Stimulated activated memory B cell treated with anti-CD40 and anti-IgM and Interleukin-4, amounts not matched to agents 10 μg/mL and 1 μg/mL and 100 μg/mL, for 72 hours (primary cell): ENCODE measurements around the gene DOCK9.

Source experiments
- ATAC-seq: fragments of 150-1000 bp; cut with Tn5 transposase; 2 replicates; pipeline ENCODE4 v1.10.0; 2021
- H3K27ac Mint-ChIP-seq: one replicate; pipeline ENCODE4 v1.8.0; 2022; ENCODE audit warnings: mild to moderate bottlenecking, mixed read lengths
- H3K27me3 Mint-ChIP-seq: one replicate; pipeline ENCODE4 v1.8.0; 2022; ENCODE audit warnings: mixed read lengths
- H3K36me3 Mint-ChIP-seq: one replicate; pipeline ENCODE4 v1.8.0; 2022; ENCODE audit warnings: mixed read lengths
- H3K4me1 Mint-ChIP-seq: one replicate; pipeline ENCODE4 v1.8.0; 2022; ENCODE audit warnings: mixed read lengths
- H3K4me3 Mint-ChIP-seq: one replicate; pipeline ENCODE4 v1.8.0; 2022; ENCODE audit warnings: mild to moderate bottlenecking, moderate library complexity, mixed read lengths
- H3K9me3 Mint-ChIP-seq: one replicate; pipeline ENCODE4 v1.8.0; 2022; ENCODE audit warnings: mixed read lengths

The DOCK9 gene

GRCh38 chr13:98888222-98888889 lies 89.5 kb downstream of the DOCK9 start:
- Mint-ChIP-seq H3K4me1 (peaks cover 8% of the 10 kb centered on the region), H3K27me3 (no peaks in the 10 kb centered on the region), H3K4me3 (no peak overlapping the region)

GRCh38 chr13:98886587-98887230 lies 91.2 kb downstream of the DOCK9 start:
- H3K4me1 Mint-ChIP-seq = no peaks in the 10 kb centered on the region
- no peak overlapping the region for H3K4me3 Mint-ChIP-seq
- H3K27me3 Mint-ChIP-seq = no peaks in the 10 kb centered on the region
- no peak overlapping the region for H3K27ac Mint-ChIP-seq
- H3K36me3 Mint-ChIP-seq = peaks cover 45% of the 10 kb centered on the region
- ATAC-seq = no peak
- no peaks in the 10 kb centered on the region for H3K9me3 Mint-ChIP-seq

More at GRCh38 chr13:98888222-98888889, 89.5 kb downstream of the DOCK9 start:
- ATAC-seq = no peak
- H3K27ac Mint-ChIP-seq = no peak overlapping the region
- H3K9me3 Mint-ChIP-seq = no peaks in the 10 kb centered on the region
- H3K36me3 Mint-ChIP-seq = peaks cover 37% of the 10 kb centered on the region

- Mint-ChIP-seq H3K4me1 (no peaks in the 10 kb centered on the region), H3K36me3 (peaks cover 54% of the 10 kb centered on the region), H3K4me3 (no peak overlapping the region), H3K9me3 (no peaks in the 10 kb centered on the region), H3K27me3 (no peaks in the 10 kb centered on the region), H3K27ac (no peak overlapping the region)
- no peak for ATAC-seq
Measured at GRCh38 chr13:98885600-98885999, 92.3 kb downstream of the DOCK9 start.

GRCh38 chr13:98883998-98884397 lies 93.9 kb downstream of the DOCK9 start:
- H3K27ac Mint-ChIP-seq = no peak overlapping the region

GRCh38 chr13:98881390-98881789 lies 96.5 kb downstream of the DOCK9 start:
- Mint-ChIP-seq H3K27ac (no peak overlapping the region), H3K9me3 (no peaks in the 10 kb centered on the region), H3K27me3 (no peaks in the 10 kb centered on the region), H3K36me3 (peaks cover 68% of the 10 kb centered on the region), H3K4me3 (no peak overlapping the region), H3K4me1 (no peaks in the 10 kb centered on the region)
- ATAC-seq = no peak

More at GRCh38 chr13:98883998-98884397, 93.9 kb downstream of the DOCK9 start:
- ATAC-seq = no peak
- H3K4me1 Mint-ChIP-seq = no peaks in the 10 kb centered on the region
- H3K9me3 Mint-ChIP-seq = no peaks in the 10 kb centered on the region
- H3K36me3 Mint-ChIP-seq = peaks cover 68% of the 10 kb centered on the region
- no peak overlapping the region for H3K4me3 Mint-ChIP-seq
- no peaks in the 10 kb centered on the region for H3K27me3 Mint-ChIP-seq

GRCh38 chr13:98880677-98881076 lies 97.2 kb downstream of the DOCK9 start:
- Mint-ChIP-seq H3K27me3 (no peaks in the 10 kb centered on the region), H3K4me1 (no peaks in the 10 kb centered on the region), H3K9me3 (no peaks in the 10 kb centered on the region), H3K27ac (no peak overlapping the region), H3K4me3 (no peak overlapping the region), H3K36me3 (peaks cover 68% of the 10 kb centered on the region)
- no peak for ATAC-seq

- Mint-ChIP-seq H3K36me3 (peaks cover 71% of the 10 kb centered on the region), H3K9me3 (no peaks in the 10 kb centered on the region), H3K4me3 (no peak overlapping the region), H3K4me1 (peaks cover 6% of the 10 kb centered on the region), H3K27ac (no peak overlapping the region), H3K27me3 (no peaks in the 10 kb centered on the region)
- ATAC-seq = no peak
Measured at GRCh38 chr13:98879957-98880356, 97.9 kb downstream of the DOCK9 start.

GRCh38 chr13:98879127-98879520 lies 98.7 kb downstream of the DOCK9 start:
- H3K4me1 Mint-ChIP-seq = peaks cover 12% of the 10 kb centered on the region
- H3K36me3 Mint-ChIP-seq = peaks cover 73% of the 10 kb centered on the region
- H3K27me3 Mint-ChIP-seq = no peaks in the 10 kb centered on the region
- H3K9me3 Mint-ChIP-seq = no peaks in the 10 kb centered on the region
- H3K27ac Mint-ChIP-seq = no peak overlapping the region
- no peak for ATAC-seq
- no peak overlapping the region for H3K4me3 Mint-ChIP-seq

- Mint-ChIP-seq H3K36me3 (peaks cover 73% of the 10 kb centered on the region), H3K27ac (no peak overlapping the region), H3K4me1 (peaks cover 12% of the 10 kb centered on the region), H3K27me3 (no peaks in the 10 kb centered on the region), H3K4me3 (no peak overlapping the region), H3K9me3 (peaks cover 3% of the 10 kb centered on the region)
- no peak for ATAC-seq
Measured at GRCh38 chr13:98878486-98879126, 99.3 kb downstream of the DOCK9 start.

- H3K27me3 Mint-ChIP-seq = no peaks in the 10 kb centered on the region
- peaks cover 12% of the 10 kb centered on the region for H3K4me1 Mint-ChIP-seq
- peaks cover 73% of the 10 kb centered on the region for H3K36me3 Mint-ChIP-seq
- H3K4me3 Mint-ChIP-seq = no peak overlapping the region
- H3K27ac Mint-ChIP-seq = no peak overlapping the region
- no peak for ATAC-seq
- H3K9me3 Mint-ChIP-seq = peaks cover 7% of the 10 kb centered on the region
Measured at GRCh38 chr13:98877936-98878335, 99.9 kb downstream of the DOCK9 start.

- H3K27ac Mint-ChIP-seq = no peak overlapping the region
- no peaks in the 10 kb centered on the region for H3K27me3 Mint-ChIP-seq
- H3K9me3 Mint-ChIP-seq = peaks cover 11% of the 10 kb centered on the region
- H3K4me3 Mint-ChIP-seq = no peak overlapping the region
- no peak for ATAC-seq
- peaks cover 12% of the 10 kb centered on the region for H3K4me1 Mint-ChIP-seq
- peaks cover 73% of the 10 kb centered on the region for H3K36me3 Mint-ChIP-seq
Measured at GRCh38 chr13:98877466-98877865, 100.4 kb downstream of the DOCK9 start.

GRCh38 chr13:98875146-98875729 lies 102.6 kb downstream of the DOCK9 start:
- no peak overlapping the region for H3K4me3 Mint-ChIP-seq
- H3K4me1 Mint-ChIP-seq = peaks cover 12% of the 10 kb centered on the region
- H3K36me3 Mint-ChIP-seq = peaks cover 72% of the 10 kb centered on the region
- H3K27ac Mint-ChIP-seq = peak overlapping the region; percentile 45
- H3K27me3 Mint-ChIP-seq = no peaks in the 10 kb centered on the region
- ATAC-seq = peak; percentile 64
- peaks cover 11% of the 10 kb centered on the region for H3K9me3 Mint-ChIP-seq

GRCh38 chr13:98874029-98874397 lies 103.9 kb downstream of the DOCK9 start:
- H3K4me1 Mint-ChIP-seq = peaks cover 12% of the 10 kb centered on the region
- no peaks in the 10 kb centered on the region for H3K27me3 Mint-ChIP-seq
- H3K36me3 Mint-ChIP-seq = peaks cover 62% of the 10 kb centered on the region
- H3K27ac Mint-ChIP-seq = no peak overlapping the region
- H3K4me3 Mint-ChIP-seq = no peak overlapping the region
- peaks cover 11% of the 10 kb centered on the region for H3K9me3 Mint-ChIP-seq
- no peak for ATAC-seq

- Mint-ChIP-seq H3K27me3 (no peaks in the 10 kb centered on the region), H3K9me3 (peaks cover 11% of the 10 kb centered on the region), H3K4me1 (peaks cover 12% of the 10 kb centered on the region), H3K36me3 (peaks cover 57% of the 10 kb centered on the region), H3K27ac (no peak overlapping the region), H3K4me3 (no peak overlapping the region)
- no peak for ATAC-seq
Measured at GRCh38 chr13:98873377-98874028, 104.4 kb downstream of the DOCK9 start.

GRCh38 chr13:98871727-98872126 lies 106.1 kb downstream of the DOCK9 start:
- H3K27ac Mint-ChIP-seq = no peak overlapping the region
- H3K4me3 Mint-ChIP-seq = no peak overlapping the region
- peaks cover 12% of the 10 kb centered on the region for H3K4me1 Mint-ChIP-seq
- peaks cover 11% of the 10 kb centered on the region for H3K9me3 Mint-ChIP-seq
- H3K27me3 Mint-ChIP-seq = no peaks in the 10 kb centered on the region
- ATAC-seq = no peak
- H3K36me3 Mint-ChIP-seq = peaks cover 59% of the 10 kb centered on the region
